ENCODE results near the gene TMEM229B. TPM values are rescaled to one million over a fixed set of nuclear protein-coding genes. Genes with fewer than 3 reads are reported as not detected.

TMEM229B gene
- total and polyA plus RNA-seq, 2 of the 4 experiments (the other 2 are of a cell fraction): under 0.01 TPM; not detected in 1

DNA sequence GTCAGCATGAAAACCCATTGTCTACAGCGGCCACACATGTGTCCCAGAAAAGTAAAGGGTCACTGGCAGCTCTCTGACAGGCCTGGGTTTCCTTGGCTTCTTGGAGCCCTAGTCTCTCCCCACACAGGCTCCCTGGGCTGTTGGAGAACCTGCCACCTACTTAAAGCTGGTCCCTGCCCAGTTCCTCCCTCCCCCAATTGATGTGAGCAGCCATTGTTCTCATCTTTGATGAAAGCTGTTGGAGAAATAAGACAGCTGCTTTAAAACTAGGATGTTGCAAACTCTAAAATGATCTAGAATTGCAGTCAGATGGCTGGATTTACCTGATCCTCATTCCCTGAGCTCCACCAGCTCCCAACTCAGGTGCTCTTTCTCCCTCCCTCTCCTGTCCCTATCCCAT is 39.8 kb upstream of the TMEM229B start:
- Histone ChIP-seq H3K14ac (replicated peaks; ENCODE audit: low read depth, low read length) (no peak overlapping the region), H3K18ac (ENCODE audit: low read depth, low read length) (no peak overlapping the region), H4K91ac (ENCODE audit: insufficient read depth, low read depth, low read length) (no peak overlapping the region), H2AK9ac (replicated peaks; ENCODE audit: low read depth, low read length, poor library complexity) (no peak overlapping the region), H2AK5ac (ENCODE audit: low read depth, low read length) (no peak overlapping the region), H3K4me1 (ENCODE audit: control insufficient read depth, insufficient read depth, low read length) (no peaks in the 10 kb centered on the region), H3K56ac (ENCODE audit: extremely low read depth, insufficient read depth, low read length) (no peak overlapping the region), H4K5ac (ENCODE audit: low read depth, low read length) (no peak overlapping the region), H2BK5ac (ENCODE audit: low read depth, low read length, poor library complexity, severe bottlenecking) (no peak overlapping the region), H3K9me1 (ENCODE audit: insufficient read depth, low read length) (no peaks in the 10 kb centered on the region), H4K8ac (ENCODE audit: low read depth in 2 of 2, low read length in 2 of 2) (no peak overlapping the region), H3K79me1 (ENCODE audit: low read depth in 1 of 2, low read length in 2 of 2) (no peaks in the 10 kb centered on the region), H3K23ac (ENCODE audit: low read depth, low read length) (no peak overlapping the region), H3K4me2 (ENCODE audit: low read depth, low read length) (no peak overlapping the region), H3K27ac (ENCODE audit: insufficient read depth, low read length) (no peak overlapping the region), H3K36me3 (ENCODE audit: control insufficient read depth, insufficient read depth, low read length) (no peaks in the 10 kb centered on the region), H3K4ac (ENCODE audit: low read depth, low read length) (no peak overlapping the region), H4K20me1 (ENCODE audit: insufficient read depth, low read length) (no peaks in the 10 kb centered on the region), H2BK15ac (ENCODE audit: low read depth, low read length) (no peak overlapping the region), H3K9me3 (ENCODE audit: control insufficient read depth, insufficient read depth, low read length) (no peaks in the 10 kb centered on the region), H2BK120ac (ENCODE audit: low read depth, low read length) (no peak overlapping the region), H3K4me3 (ENCODE audit: insufficient read depth, low read depth, low read length) (no peak overlapping the region), H3K27me3 (ENCODE audit: control insufficient read depth, insufficient read depth, low read length) (peaks cover 46% of the 10 kb centered on the region), H2AFZ (replicated peaks; ENCODE audit: low read length, poor library complexity) (no peak overlapping the region), H3K9ac (ENCODE audit: low read depth, low read length) (no peak overlapping the region), H2BK20ac (ENCODE audit: low read depth, low read length) (no peak overlapping the region)
- ATAC-seq (ENCODE audit: low read depth) (no peak), DNase-seq (no peak)
- no TSS peak for BruUV-seq (replicated peaks)
- intact Hi-C loops (cut with micrococcal nuclease) (loop anchor here (5.0 kb wide), 1 partner anchor 139 kb away; no protein-coding TSS in a partner anchor), in situ Hi-C loops (cut with MboI; ENCODE audit: low sequenced_read_pairs) (no loop called here), dilution Hi-C loops (cut with HindIII; ENCODE audit: low sequenced_read_pairs, unreplicated experiment) (no loop called here)
- 29% methylated on average over 1 of the region's 1 CpG; no CpG with 5 or more reads in 1 of the 2 experiments for WGBS, 2 experiments (ENCODE audit: extremely low coverage in 2 of 2, insufficient read length in 1 of 2)
- ChIA-PET CTCF (interaction anchor here (0.7 to 1.3 kb wide), 3 partner anchors 26 to 52 kb away, joined by 3 to 7 read pairs (median 3); no protein-coding TSS in a partner anchor), POLR2A (ENCODE audit: unreplicated experiment) (no interaction called here)
- TF ChIP-seq RFX5 (IDR thresholded peaks at IDR 0.05; ENCODE audit: low read depth, low read length) (no peak), RAD21 (IDR thresholded peaks at IDR 0.05; ENCODE audit: low read length) (no peak), SMC3 (IDR thresholded peaks at IDR 0.05; ENCODE audit: low read depth, low read length) (no peak), CHD1 (IDR thresholded peaks at IDR 0.05; ENCODE audit: low read depth, low read length) (no peak), MAFK (IDR thresholded peaks at IDR 0.05; ENCODE audit: low read depth, low read length) (no peak), RCOR1 (IDR thresholded peaks at IDR 0.05; ENCODE audit: insufficient replicate concordance, low read length) (no peak), CEBPB (IDR thresholded peaks at IDR 0.05; ENCODE audit: low read depth, low read length) (no peak), BHLHE40 (IDR thresholded peaks at IDR 0.05; ENCODE audit: low read depth, low read length) (no peak), MXI1 (IDR thresholded peaks at IDR 0.05; ENCODE audit: borderline replicate concordance, low read depth, low read length) (no peak), MAZ (IDR thresholded peaks at IDR 0.05; ENCODE audit: borderline replicate concordance, low read depth, low read length) (no peak), NFE2L2 (IDR thresholded peaks at IDR 0.05; ENCODE audit: low read depth, low read length) (no peak), POLR2A (IDR thresholded peaks at IDR 0.05; ENCODE audit: low read depth, low read length) (no peak), FOS (IDR thresholded peaks at IDR 0.05; ENCODE audit: low read depth, low read length) (no peak)
- TF ChIP-seq, protein P1, sequence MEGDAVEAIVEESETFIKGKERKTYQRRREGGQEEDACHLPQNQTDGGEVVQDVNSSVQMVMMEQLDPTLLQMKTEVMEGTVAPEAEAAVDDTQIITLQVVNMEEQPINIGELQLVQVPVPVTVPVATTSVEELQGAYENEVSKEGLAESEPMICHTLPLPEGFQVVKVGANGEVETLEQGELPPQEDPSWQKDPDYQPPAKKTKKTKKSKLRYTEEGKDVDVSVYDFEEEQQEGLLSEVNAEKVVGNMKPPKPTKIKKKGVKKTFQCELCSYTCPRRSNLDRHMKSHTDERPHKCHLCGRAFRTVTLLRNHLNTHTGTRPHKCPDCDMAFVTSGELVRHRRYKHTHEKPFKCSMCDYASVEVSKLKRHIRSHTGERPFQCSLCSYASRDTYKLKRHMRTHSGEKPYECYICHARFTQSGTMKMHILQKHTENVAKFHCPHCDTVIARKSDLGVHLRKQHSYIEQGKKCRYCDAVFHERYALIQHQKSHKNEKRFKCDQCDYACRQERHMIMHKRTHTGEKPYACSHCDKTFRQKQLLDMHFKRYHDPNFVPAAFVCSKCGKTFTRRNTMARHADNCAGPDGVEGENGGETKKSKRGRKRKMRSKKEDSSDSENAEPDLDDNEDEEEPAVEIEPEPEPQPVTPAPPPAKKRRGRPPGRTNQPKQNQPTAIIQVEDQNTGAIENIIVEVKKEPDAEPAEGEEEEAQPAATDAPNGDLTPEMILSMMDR (conservative IDR thresholded peaks at IDR 0.05; ENCODE audit: low read depth, low read length): no peak
- TF ChIP-seq, protein P2, sequence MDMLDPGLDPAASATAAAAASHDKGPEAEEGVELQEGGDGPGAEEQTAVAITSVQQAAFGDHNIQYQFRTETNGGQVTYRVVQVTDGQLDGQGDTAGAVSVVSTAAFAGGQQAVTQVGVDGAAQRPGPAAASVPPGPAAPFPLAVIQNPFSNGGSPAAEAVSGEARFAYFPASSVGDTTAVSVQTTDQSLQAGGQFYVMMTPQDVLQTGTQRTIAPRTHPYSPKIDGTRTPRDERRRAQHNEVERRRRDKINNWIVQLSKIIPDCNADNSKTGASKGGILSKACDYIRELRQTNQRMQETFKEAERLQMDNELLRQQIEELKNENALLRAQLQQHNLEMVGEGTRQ (IDR thresholded peaks at IDR 0.05; ENCODE audit: low read depth, low read length): no peak
- TF ChIP-seq, protein P3, sequence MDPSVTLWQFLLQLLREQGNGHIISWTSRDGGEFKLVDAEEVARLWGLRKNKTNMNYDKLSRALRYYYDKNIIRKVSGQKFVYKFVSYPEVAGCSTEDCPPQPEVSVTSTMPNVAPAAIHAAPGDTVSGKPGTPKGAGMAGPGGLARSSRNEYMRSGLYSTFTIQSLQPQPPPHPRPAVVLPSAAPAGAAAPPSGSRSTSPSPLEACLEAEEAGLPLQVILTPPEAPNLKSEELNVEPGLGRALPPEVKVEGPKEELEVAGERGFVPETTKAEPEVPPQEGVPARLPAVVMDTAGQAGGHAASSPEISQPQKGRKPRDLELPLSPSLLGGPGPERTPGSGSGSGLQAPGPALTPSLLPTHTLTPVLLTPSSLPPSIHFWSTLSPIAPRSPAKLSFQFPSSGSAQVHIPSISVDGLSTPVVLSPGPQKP (IDR thresholded peaks at IDR 0.05; ENCODE audit: borderline replicate concordance, low read depth, low read length): no peak
